Fibroblast of skin of left biceps (primary cell): Measurements from ENCODE around the gene ANG.

Experiments
- DNase-seq, 2 experiments: peaks; one replicate each; pipeline ENCODE4 v3.0.0-alpha.2; 2013; ENCODE audit warnings: low read depth in 2 of 2

The ANG gene

DNA sequence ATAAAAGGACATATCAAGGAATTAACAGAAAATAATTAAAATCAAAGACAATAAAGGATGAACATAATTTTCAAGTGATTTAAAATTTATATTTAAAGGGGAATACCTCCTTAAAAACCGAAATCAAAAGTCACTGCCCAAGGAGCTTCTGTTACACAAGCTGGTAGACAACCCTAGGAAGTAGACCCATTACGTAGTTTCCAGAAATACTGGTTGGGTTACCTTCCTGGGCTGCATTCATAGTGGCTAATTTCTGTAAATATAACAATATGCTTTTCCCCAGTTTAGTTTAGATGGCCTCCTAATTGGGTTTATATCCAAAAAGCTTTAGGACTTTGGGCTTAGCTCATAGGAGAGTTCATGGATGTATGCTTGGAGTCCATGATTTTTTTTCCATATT is 55.0 kb downstream of the ANG start:
- no peak for DNase-seq
